ENCODE data around the gene NTM. TPM values are rescaled to one million over a fixed set of nuclear protein-coding genes. Genes with fewer than 3 reads are reported as not detected.

The NTM gene
- total RNA-seq, 4 donors from 2014 or later, result 0.40 to 3.1 (median 2.1) TPM; not detected in 1

- Histone ChIP-seq H3K27me3 (no peaks in the 10 kb centered on the region), H3K36me3 (no peaks in the 10 kb centered on the region), H3K4me3 (no peak overlapping the region), H3K27ac (no peak overlapping the region), H3K9me3 (no peaks in the 10 kb centered on the region), H3K4me1 (peaks cover 0 to 7% (median 2%) of the 10 kb centered on the region in 4 donors)
- WGBS, 2 donors (ENCODE audit: low coverage in 1 of 2), result 82 to 90% methylated on average over 6 of the region's 6 CpGs
- TF ChIP-seq EP300 (IDR thresholded peaks at IDR 0.05; ENCODE audit: low read depth) (no peak), POLR2A (IDR thresholded peaks at IDR 0.05) (no peak), POLR2AphosphoS5 (IDR thresholded peaks at IDR 0.05) (no peak)
- DNase-seq, result no peak
- in situ Hi-C loops (cut with MboI; ENCODE audit: low pct_ligation_motif_present in 1 of 4, low pct_unique_long_range_greater_than_20kb in 1 of 4, low sequenced_read_pairs in 3 of 4), result no loop called here
- intact Hi-C loops (cut with DNase I; ENCODE audit: low total_unique reads), result no loop called here
Measured at GRCh38 chr11:131391176-131391575, 20.8 kb downstream of the NTM start.

GRCh38 chr11:131392528-131393255 is 22.3 kb downstream of the NTM start:
- no peaks in the 10 kb centered on the region for H3K36me3 ChIP-seq
- intact Hi-C loops (cut with DNase I; ENCODE audit: low total_unique reads) (no loop called here), in situ Hi-C loops (cut with MboI; ENCODE audit: low pct_ligation_motif_present in 1 of 4, low pct_unique_long_range_greater_than_20kb in 1 of 4, low sequenced_read_pairs in 3 of 4) (no loop called here)
- H3K27me3 ChIP-seq, result no peaks in the 10 kb centered on the region
- TF ChIP-seq CTCF (IDR thresholded peaks at IDR 0.05) (peak in 1 of 5 experiments; percentile 9), EP300 (IDR thresholded peaks at IDR 0.05; ENCODE audit: low read depth) (no peak), POLR2AphosphoS5 (IDR thresholded peaks at IDR 0.05) (no peak), POLR2A (IDR thresholded peaks at IDR 0.05) (no peak)
- no peak overlapping the region for H3K4me3 ChIP-seq
- no peak overlapping the region for H3K27ac ChIP-seq
- 43 to 70% methylated on average over 2 to 8 of the region's 8 CpGs for WGBS, 2 donors (ENCODE audit: low coverage in 1 of 2)
- H3K4me1 ChIP-seq, result no peaks in the 10 kb centered on the region
- H3K9me3 ChIP-seq, result no peaks in the 10 kb centered on the region
- DNase-seq, result no peak

- no peaks in the 10 kb centered on the region for H3K9me3 ChIP-seq
- no peaks in the 10 kb centered on the region for H3K4me1 ChIP-seq
- H3K36me3 ChIP-seq, result no peaks in the 10 kb centered on the region
- no peak for DNase-seq
- TF ChIP-seq POLR2A (IDR thresholded peaks at IDR 0.05) (no peak), POLR2AphosphoS5 (IDR thresholded peaks at IDR 0.05) (no peak), EP300 (IDR thresholded peaks at IDR 0.05; ENCODE audit: low read depth) (no peak), CTCF (IDR thresholded peaks at IDR 0.05) (no peak)
- H3K27ac ChIP-seq, result no peak overlapping the region
- H3K27me3 ChIP-seq, result no peaks in the 10 kb centered on the region
- H3K4me3 ChIP-seq, result no peak overlapping the region
- intact Hi-C loops (cut with DNase I; ENCODE audit: low total_unique reads), result no loop called here
- 80 to 88% methylated on average over 7 of the region's 7 CpGs for WGBS, 2 donors (ENCODE audit: low coverage in 1 of 2)
- in situ Hi-C loops (cut with MboI; ENCODE audit: low pct_ligation_motif_present in 1 of 4, low pct_unique_long_range_greater_than_20kb in 1 of 4, low sequenced_read_pairs in 3 of 4), result no loop called here
Measured at GRCh38 chr11:131393691-131394090, 23.3 kb downstream of the NTM start.

GRCh38 chr11:131397675-131398074 is 27.3 kb downstream of the NTM start:
- H3K4me3 ChIP-seq, result no peak overlapping the region
- no peak for TF ChIP-seq EP300 (IDR thresholded peaks at IDR 0.05; ENCODE audit: low read depth)
- no peak for TF ChIP-seq POLR2AphosphoS5 (IDR thresholded peaks at IDR 0.05)
- no peak for TF ChIP-seq CTCF (IDR thresholded peaks at IDR 0.05)
- TF ChIP-seq POLR2A (IDR thresholded peaks at IDR 0.05), result no peak
- intact Hi-C loops (cut with DNase I; ENCODE audit: low total_unique reads) (loop anchor here (5.0 kb wide), 1 partner anchor 35 kb away; no protein-coding TSS in a partner anchor), in situ Hi-C loops (cut with MboI; ENCODE audit: low pct_ligation_motif_present in 1 of 4, low pct_unique_long_range_greater_than_20kb in 1 of 4, low sequenced_read_pairs in 3 of 4) (no loop called here)
- DNase-seq, result no peak
- no peak overlapping the region for H3K27ac ChIP-seq
- no peaks in the 10 kb centered on the region for H3K27me3 ChIP-seq
- H3K4me1 ChIP-seq, result no peaks in the 10 kb centered on the region
- no peaks in the 10 kb centered on the region for H3K9me3 ChIP-seq
- WGBS, 2 donors (ENCODE audit: low coverage in 1 of 2), result 62 to 67% methylated on average over 1 to 3 of the region's 3 CpGs
- no peaks in the 10 kb centered on the region for H3K36me3 ChIP-seq

Measured in transverse colon (tissue), 4 donors.